Endodermal cell (in vitro differentiated cells): ENCODE results near the gene ZNF236. TPM values are rescaled to one million over a fixed set of nuclear protein-coding genes. Genes with fewer than 3 reads are reported as not detected.
A peak's percentile ranks its signal among the peaks of the same experiment; 100 is the strongest.

Experiments used
- DNase-seq: peaks from one replicate; pipeline ENCODE4 v3.0.0-alpha.2; 2017
- H3K27ac ChIP-seq: 2 replicates; pipeline ENCODE4 v1.5.1; 2013; ENCODE audit warnings: mild to moderate bottlenecking, low read depth, low read length, moderate library complexity
- H3K27me3 ChIP-seq: 2 replicates; pipeline ENCODE4 v1.6.1; 2013; ENCODE audit warnings: mild to moderate bottlenecking, low read length, moderate library complexity; ENCODE audit not compliant: insufficient read depth, control insufficient read depth, poor library complexity, severe bottlenecking
- H3K36me3 ChIP-seq: 2 replicates; pipeline ENCODE4 v1.7.0; 2013; ENCODE audit warnings: mild to moderate bottlenecking, low read length, moderate library complexity; ENCODE audit not compliant: control insufficient read depth, insufficient read depth
- H3K4me1 ChIP-seq: one replicate; pipeline ENCODE4 v1.7.0; 2013; ENCODE audit warnings: low read length; ENCODE audit not compliant: control insufficient read depth, insufficient read depth
- H3K4me3 ChIP-seq: 2 replicates; pipeline ENCODE4 v1.5.1; 2013; ENCODE audit warnings: mild to moderate bottlenecking, low read length, moderate library complexity
- H3K9ac ChIP-seq: 2 replicates; pipeline ENCODE4 v1.6.1; 2013; ENCODE audit warnings: mild to moderate bottlenecking, low read length, moderate library complexity; ENCODE audit not compliant: poor library complexity, severe bottlenecking; ENCODE audit errors: extremely low read depth
- H3K9me3 ChIP-seq: 2 replicates; pipeline ENCODE4 v1.6.1; 2013; ENCODE audit warnings: mild to moderate bottlenecking, low read length, moderate library complexity; ENCODE audit not compliant: control insufficient read depth
- H3K27ac Mint-ChIP-seq: 2 replicates; pipeline ENCODE4 v1.8.0; 2020; ENCODE audit warnings: mixed read lengths
- H3K27me3 Mint-ChIP-seq: 2 replicates; pipeline ENCODE4 v1.8.0; 2021; ENCODE audit warnings: mild to moderate bottlenecking, mixed read lengths; ENCODE audit not compliant: insufficient read depth
- H3K36me3 Mint-ChIP-seq: 2 replicates; pipeline ENCODE4 v1.8.0; 2020; ENCODE audit warnings: low read depth, mixed read lengths
- H3K4me1 Mint-ChIP-seq: 2 replicates; pipeline ENCODE4 v1.8.0; 2020; ENCODE audit warnings: mixed read lengths
- H3K4me3 Mint-ChIP-seq: 2 replicates; pipeline ENCODE4 v1.8.0; 2020; ENCODE audit warnings: mild to moderate bottlenecking, moderate library complexity, mixed read lengths
- H3K9me3 Mint-ChIP-seq: 2 replicates; pipeline ENCODE4 v1.8.0; 2020; ENCODE audit warnings: mild to moderate bottlenecking, mixed read lengths
- WGBS, 2 experiments: methylation state at CpG; one replicate each; pipeline versions ENCODE4 v1.1.5 to v1.1.7; 2013; ENCODE audit warnings: missing lambda C conversion rate in 2 of 2, mixed read lengths in 1 of 2; ENCODE audit not compliant: insufficient coverage in 1 of 2, insufficient read length in 1 of 2; 5-methylcytosine and 5-hydroxymethylcytosine counted together
- total RNA-seq, 2 donors: library from RNA; stranded (reverse); fragmentation: NEBNext Ultra II Directional in 1 of 2; extraction: Animal tissue kit (Norgen Biotek cat#: 25700) in 1 of 2; gene quantifications; 2 replicates in 1 of 2; 3 replicates in 1 of 2; pipeline ENCODE4 v1.2.1, GENCODE V29; 2021
- TF ChIP-seq, protein P1 (sequence below): fragments of 200-600 bp; sonication (generic); conservative IDR thresholded peaks from 2 replicates; pipeline ENCODE4 v1.5.0; 2021; ENCODE audit warnings: antibody characterized with exemption, mild to moderate bottlenecking

Gene ZNF236
- total RNA-seq, 2 donors from 2014 or later, result 27.0 to 28.3 TPM

DNA sequence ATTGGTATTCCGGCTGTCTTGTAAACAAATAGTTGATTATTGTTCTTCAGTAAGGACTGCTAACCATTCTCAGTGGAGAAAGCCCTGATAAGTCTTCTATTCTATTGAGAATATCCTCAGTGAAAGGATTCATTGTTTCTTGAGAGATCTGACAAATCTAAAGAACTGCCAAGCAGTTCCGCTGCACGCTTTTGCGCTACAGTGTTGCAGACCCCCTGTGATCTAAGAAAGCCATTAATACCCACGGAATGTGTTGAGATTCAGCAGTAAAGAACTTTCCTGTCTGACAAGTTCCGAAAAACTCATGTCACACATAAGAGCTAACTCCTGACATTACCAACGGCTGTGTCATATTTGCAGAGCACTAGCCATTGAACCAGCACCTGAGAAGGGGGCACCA lies 63.8 kb downstream of the ZNF236 start:
- no peaks in the 10 kb centered on the region for H3K27me3 Mint-ChIP-seq
- no peaks in the 10 kb centered on the region for H3K9me3 Mint-ChIP-seq
- WGBS, 2 experiments, result 80 to 83% methylated on average over 7 of the region's 7 CpGs

DNA sequence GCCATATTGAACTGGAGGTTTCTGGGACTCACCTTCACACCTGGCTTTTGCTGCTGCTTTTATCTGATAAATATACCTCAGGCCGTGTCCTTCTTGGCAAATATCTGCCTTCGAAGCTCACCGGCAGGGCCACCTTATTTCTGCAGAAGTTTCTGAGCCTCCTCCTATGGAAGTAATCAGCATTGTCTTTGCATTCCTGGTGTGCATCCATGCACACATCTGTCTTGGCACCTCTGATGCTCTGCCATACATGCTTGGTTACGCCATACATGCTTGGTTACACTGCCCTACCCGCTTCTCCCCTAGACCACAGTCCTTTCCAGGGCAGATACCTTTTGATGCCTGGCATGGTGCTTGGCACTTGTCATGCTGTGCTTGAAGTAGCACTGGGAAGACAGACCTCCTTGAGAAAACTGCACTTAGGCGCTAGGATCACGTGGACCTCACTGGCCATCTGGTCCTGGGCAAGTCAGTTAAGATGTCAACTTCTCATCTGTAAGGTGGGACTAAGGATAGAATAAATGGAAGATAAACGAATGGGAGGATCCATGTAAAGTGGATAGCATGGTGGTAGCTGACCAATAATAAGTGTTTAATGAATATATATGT lies 66.8 kb downstream of the ZNF236 start:
- Mint-ChIP-seq H3K27me3 (no peaks in the 10 kb centered on the region), H3K9me3 (no peaks in the 10 kb centered on the region), H3K4me3 (no peak overlapping the region), H3K27ac (no peak overlapping the region), H3K4me1 (no peaks in the 10 kb centered on the region), H3K36me3 (peaks cover 79% of the 10 kb centered on the region)
- no peak overlapping the region for H3K4me3 ChIP-seq
- H3K27me3 ChIP-seq, result no peaks in the 10 kb centered on the region
- WGBS, 2 experiments, result 94 to 99% methylated on average over 7 to 8 of the region's 8 CpGs
- TF ChIP-seq, protein P1, sequence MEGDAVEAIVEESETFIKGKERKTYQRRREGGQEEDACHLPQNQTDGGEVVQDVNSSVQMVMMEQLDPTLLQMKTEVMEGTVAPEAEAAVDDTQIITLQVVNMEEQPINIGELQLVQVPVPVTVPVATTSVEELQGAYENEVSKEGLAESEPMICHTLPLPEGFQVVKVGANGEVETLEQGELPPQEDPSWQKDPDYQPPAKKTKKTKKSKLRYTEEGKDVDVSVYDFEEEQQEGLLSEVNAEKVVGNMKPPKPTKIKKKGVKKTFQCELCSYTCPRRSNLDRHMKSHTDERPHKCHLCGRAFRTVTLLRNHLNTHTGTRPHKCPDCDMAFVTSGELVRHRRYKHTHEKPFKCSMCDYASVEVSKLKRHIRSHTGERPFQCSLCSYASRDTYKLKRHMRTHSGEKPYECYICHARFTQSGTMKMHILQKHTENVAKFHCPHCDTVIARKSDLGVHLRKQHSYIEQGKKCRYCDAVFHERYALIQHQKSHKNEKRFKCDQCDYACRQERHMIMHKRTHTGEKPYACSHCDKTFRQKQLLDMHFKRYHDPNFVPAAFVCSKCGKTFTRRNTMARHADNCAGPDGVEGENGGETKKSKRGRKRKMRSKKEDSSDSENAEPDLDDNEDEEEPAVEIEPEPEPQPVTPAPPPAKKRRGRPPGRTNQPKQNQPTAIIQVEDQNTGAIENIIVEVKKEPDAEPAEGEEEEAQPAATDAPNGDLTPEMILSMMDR, result no peak
- H3K9me3 ChIP-seq, result no peaks in the 10 kb centered on the region
- no peak overlapping the region for H3K9ac ChIP-seq
- no peak overlapping the region for H3K27ac ChIP-seq
- no peaks in the 10 kb centered on the region for H3K4me1 ChIP-seq
- peaks cover 61% of the 10 kb centered on the region for H3K36me3 ChIP-seq
- DNase-seq, result no peak

More for the DNA sequence above, 63.8 kb downstream of the ZNF236 start:
- Histone ChIP-seq H3K27me3 (no peaks in the 10 kb centered on the region), H3K9ac (no peak overlapping the region), H3K36me3 (peaks cover 79% of the 10 kb centered on the region), H3K4me3 (no peak overlapping the region), H3K4me1 (no peaks in the 10 kb centered on the region), H3K9me3 (no peaks in the 10 kb centered on the region), H3K27ac (peak overlapping the region; percentile 61)
- TF ChIP-seq, protein P1, result no peak
- Mint-ChIP-seq H3K36me3 (peaks cover 80% of the 10 kb centered on the region), H3K4me1 (no peaks in the 10 kb centered on the region), H3K27ac (no peak overlapping the region), H3K4me3 (no peak overlapping the region)
- no peak for DNase-seq

DNA sequence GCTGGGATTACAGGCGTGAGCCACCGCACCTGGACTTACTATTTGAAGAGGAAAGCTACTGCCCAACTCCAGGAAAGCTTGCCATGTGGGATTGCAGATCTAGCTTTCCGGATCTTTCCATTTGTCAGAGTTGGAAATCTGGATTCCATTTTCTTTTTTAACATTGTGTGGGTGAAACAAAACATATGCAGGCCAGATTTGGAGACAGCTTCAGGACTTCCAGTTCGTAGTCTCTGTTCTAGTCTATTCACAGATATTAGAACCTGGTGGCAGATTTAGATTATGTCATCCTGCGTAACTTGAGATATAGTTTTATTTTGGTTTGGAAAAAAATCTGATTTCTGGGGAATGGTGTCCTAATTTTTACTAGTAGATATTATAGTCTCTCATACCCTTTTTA lies 70.5 kb downstream of the ZNF236 start:
- no peak for DNase-seq
- no peaks in the 10 kb centered on the region for H3K4me1 Mint-ChIP-seq
- no peaks in the 10 kb centered on the region for H3K4me1 ChIP-seq
- 96 to 100% methylated on average over 4 to 5 of the region's 5 CpGs for WGBS, 2 experiments
- no peak overlapping the region for H3K9ac ChIP-seq
- H3K27me3 Mint-ChIP-seq, result no peaks in the 10 kb centered on the region
- H3K36me3 ChIP-seq, result peaks cover 67% of the 10 kb centered on the region
- H3K4me3 Mint-ChIP-seq, result no peak overlapping the region
- no peak overlapping the region for H3K4me3 ChIP-seq
- H3K27ac ChIP-seq, result no peak overlapping the region
- H3K27me3 ChIP-seq, result no peaks in the 10 kb centered on the region
- H3K9me3 ChIP-seq, result peaks cover 29% of the 10 kb centered on the region
- H3K36me3 Mint-ChIP-seq, result peaks cover 82% of the 10 kb centered on the region
- peaks cover 22% of the 10 kb centered on the region for H3K9me3 Mint-ChIP-seq
- TF ChIP-seq, protein P1, result no peak
- H3K27ac Mint-ChIP-seq, result no peak overlapping the region
